OCI-M2 (cell line): ENCODE measurements around the gene C5orf58.
"Not testable (repeated sequence)": the region's sequence is repeated elsewhere in the genome, so short reads cannot be mapped to it uniquely, and the experiment has no call there.

Experiments
- DNase-seq: peaks from one replicate; lab custom pipeline; 2025; ENCODE audit not compliant: unreplicated experiment; lab: John Stamatoyannopoulos, UW

The C5orf58 gene

DNA sequence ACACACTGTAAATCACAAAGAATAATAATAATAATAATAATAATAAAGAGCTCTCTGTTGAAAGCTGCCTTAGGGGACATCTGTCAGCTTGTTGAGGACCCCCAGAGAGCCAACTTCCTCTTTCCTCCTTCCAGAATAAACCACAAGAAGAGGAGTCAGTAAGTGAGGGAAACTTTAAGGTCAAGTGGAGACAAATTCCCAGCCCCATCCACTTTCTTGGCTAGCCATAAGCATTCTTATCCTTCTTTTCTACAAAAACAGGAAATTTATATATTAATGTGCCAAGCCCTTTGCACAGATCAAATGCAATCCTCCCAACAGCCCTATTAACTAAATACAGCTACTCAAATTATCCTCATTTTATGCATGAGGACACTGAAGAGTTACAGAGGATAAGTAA is 9.4 kb upstream of the C5orf58 start:
- DNase-seq, result no peak

DNA sequence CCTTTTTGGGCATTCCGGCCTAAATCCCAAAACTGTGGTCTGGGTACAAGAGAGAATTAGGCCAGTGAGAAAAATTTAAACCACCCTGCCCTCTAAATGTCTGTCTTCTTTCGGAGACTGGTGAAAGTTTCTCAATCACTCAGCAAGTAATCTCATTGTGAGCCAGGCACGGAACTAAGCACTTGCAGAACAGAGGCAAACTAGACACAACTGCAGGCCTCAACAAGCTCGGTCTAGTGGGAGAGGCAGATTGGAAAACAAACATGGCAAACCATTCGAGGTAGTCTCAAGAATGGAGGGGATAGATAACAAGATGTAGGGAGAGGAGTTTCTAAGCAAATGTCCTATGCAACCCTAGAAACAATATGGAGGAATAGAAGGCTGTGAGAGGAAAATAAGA is 8.9 kb upstream of the C5orf58 start:
- DNase-seq, result no peak

DNA sequence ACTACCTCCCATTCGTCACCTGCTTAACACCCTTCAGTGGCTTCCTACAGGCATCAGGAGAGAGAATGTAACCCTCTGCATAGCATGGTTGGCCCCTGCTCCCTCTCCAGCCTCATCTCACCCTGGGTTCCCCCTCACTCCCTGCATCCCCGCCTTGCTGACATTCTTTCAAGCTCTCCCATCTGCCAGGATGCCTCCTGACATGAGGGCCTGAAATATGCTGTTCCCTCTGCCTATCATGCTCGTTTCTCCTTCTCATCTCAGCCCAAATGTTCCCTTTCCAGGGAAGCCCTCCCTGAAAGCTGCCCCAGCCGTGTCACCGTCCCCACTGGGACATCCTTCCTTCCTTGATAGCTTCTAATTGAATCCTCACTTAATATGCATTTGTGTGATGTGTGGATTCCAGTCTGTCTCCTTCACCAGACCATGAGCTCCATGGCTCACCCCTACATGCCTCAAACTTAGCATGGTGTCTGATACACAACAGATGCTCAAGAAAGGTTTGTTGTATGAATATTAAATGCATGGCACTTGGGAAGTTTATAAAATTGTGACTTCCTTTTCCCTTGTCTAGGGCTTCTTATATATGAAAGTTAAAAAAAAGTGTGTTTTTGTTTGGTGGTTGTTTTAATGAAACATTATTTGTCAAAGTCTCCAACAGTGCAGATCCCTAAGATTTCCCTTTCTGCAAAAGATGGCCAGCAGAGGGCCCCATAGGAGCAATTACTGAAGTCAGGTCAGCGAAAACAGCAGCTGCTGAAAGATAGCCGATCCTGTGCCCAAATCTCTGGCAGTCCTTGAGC is 7.3 kb upstream of the C5orf58 start:
- DNase-seq, result no peak

GRCh38 chr5:170226129-170226615 is 6.6 kb upstream of the C5orf58 start:
- DNase-seq, result no peak

DNA sequence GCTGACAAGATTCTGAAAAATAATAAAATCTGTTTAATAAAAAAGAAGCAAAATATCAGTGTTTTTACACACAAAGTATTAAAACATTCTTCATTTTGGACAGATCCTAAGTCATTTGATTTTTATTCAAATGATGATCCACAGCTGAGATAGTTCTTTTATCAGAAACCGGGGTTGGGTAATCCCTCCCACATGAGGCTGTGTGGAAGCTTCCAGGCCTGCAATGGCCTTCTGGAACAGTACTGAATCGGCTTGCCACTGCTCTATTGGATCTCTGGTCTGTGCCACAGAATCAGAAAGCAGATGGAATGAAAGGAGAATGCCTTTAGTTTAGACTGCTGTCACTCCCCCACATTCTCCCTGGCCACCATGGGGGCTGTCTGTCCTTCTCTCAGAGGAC is 6.1 kb upstream of the C5orf58 start:
- DNase-seq, result no peak

- DNase-seq, result no peak
These were observed 3.9 kb upstream of the C5orf58 start for GRCh38 chr5:170228762-170229435.

- no peak for DNase-seq
These were observed 640 bp downstream of the C5orf58 start for GRCh38 chr5:170233358-170233892.

- no peak for DNase-seq
These were observed 3.4 kb downstream of the C5orf58 start for GRCh38 chr5:170235876-170236864.

- DNase-seq, result no peak
These were observed 5.8 kb downstream of the C5orf58 start for GRCh38 chr5:170238456-170239196.

- not testable (repeated sequence) for DNase-seq
These were observed 12.7 kb downstream of the C5orf58 start for GRCh38 chr5:170245436-170245835.

GRCh38 chr5:170246126-170246870 is 13.5 kb downstream of the C5orf58 start:
- DNase-seq, result no peak

DNA sequence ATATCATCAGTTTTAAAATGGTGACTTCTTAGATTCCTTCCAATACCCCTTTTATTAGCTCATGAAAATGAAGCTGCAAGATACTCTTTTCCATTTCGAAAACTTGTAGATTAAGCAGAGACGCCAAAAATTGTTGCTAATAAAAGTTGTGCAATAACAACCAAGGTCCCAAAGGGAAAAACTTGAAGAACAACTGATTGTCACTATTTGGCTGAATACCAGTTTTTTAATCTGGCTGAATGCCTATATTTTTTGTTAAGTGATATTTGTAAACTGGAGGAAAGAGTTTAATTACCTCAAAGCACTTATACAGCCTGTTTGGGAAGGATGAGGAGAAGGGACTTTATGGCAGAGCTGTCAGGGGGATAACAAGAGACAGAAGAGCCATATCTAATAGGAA is 14.6 kb downstream of the C5orf58 start:
- no peak for DNase-seq

- no peak for DNase-seq
These were observed 15.6 kb downstream of the C5orf58 start for GRCh38 chr5:170248172-170248930.

GRCh38 chr5:170248931-170249227 is 16.1 kb downstream of the C5orf58 start:
- DNase-seq, result not testable (repeated sequence)

- DNase-seq, result no peak
These were observed 16.6 kb downstream of the C5orf58 start for GRCh38 chr5:170249355-170249754.

GRCh38 chr5:170250810-170251317 is 18.1 kb downstream of the C5orf58 start:
- DNase-seq, result no peak

- DNase-seq, result no peak
These were observed 18.7 kb downstream of the C5orf58 start for GRCh38 chr5:170251462-170251861.

DNA sequence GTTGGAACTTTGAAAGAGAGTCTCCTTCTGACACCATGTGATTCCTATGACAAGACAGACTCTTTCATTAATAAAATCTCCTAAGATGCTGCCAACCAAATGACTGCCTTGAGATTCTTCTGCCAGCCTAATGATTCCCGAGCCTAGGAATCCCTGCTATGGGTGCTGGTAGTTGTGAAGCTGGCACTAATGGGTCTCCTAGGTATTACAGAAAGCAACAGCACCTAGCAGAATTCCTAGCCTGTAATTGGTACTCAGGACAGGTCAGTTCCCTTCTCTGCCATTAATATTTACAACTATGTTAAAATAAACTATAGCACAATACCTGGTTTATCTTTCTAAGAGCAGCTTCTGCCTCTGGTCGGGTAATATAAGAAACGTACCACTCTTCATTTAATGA is 19.3 kb downstream of the C5orf58 start:
- no peak for DNase-seq
